Activated CD4-positive, alpha-beta memory T cell treated with anti-CD3 and anti-CD28 coated beads, Interleukin-2, amount 10 ng/mL, durations not matched to agents 7 days and 5 days (primary cell): Measurements from ENCODE around the gene NEO1. TPM values are rescaled to one million over a fixed set of nuclear protein-coding genes. Genes with fewer than 3 reads are reported as not detected.
A peak's percentile ranks its signal among the peaks of the same experiment; 100 is the strongest.

Experiments
- CTCF ChIA-PET: fragments of 350-600 bp; sonication (Branson Sonifier 250); formaldehyde crosslinking; loops from one replicate; lab custom pipeline; 2021; ENCODE audit warnings: antibody characterized with exemption, inconsistent platforms; lab: Charles Lee
- POLR2A ChIA-PET: fragments of 350-600 bp; sonication (Branson Sonifier 250); formaldehyde crosslinking; loops from one replicate; lab custom pipeline; 2021; ENCODE audit warnings: antibody characterized with exemption; lab: Charles Lee
- DNase-seq: peaks from one replicate; pipeline ENCODE4 v3.0.0-alpha.2; 2020
- H3K27ac Mint-ChIP-seq: one replicate; pipeline ENCODE4 v1.8.0; 2021; ENCODE audit warnings: mild to moderate bottlenecking, mixed read lengths
- H3K27me3 Mint-ChIP-seq: one replicate; pipeline ENCODE4 v1.8.0; 2021; ENCODE audit warnings: mixed read lengths
- H3K36me3 Mint-ChIP-seq: one replicate; pipeline ENCODE4 v1.8.0; 2021; ENCODE audit warnings: low read depth, mixed read lengths
- H3K4me1 Mint-ChIP-seq: one replicate; pipeline ENCODE4 v1.8.0; 2021; ENCODE audit warnings: mixed read lengths
- H3K4me3 Mint-ChIP-seq: one replicate; pipeline ENCODE4 v1.8.0; 2021; ENCODE audit warnings: mild to moderate bottlenecking, mixed read lengths
- H3K9me3 Mint-ChIP-seq: one replicate; pipeline ENCODE4 v1.8.0; 2021; ENCODE audit warnings: mixed read lengths
- total RNA-seq, 2 experiments: library from RNA; stranded (reverse); gene quantifications; one replicate each; pipeline ENCODE4 v1.2.3, GENCODE V29; 2021

Gene NEO1
- total RNA-seq, 2 experiments from 2014 or later = 7.6 to 8.3 TPM

GRCh38 chr15:73038220-73038619, 14.0 kb upstream of the NEO1 start:
- DNase-seq = no peak
- H3K4me1 Mint-ChIP-seq = no peaks in the 10 kb centered on the region
- H3K9me3 Mint-ChIP-seq = no peaks in the 10 kb centered on the region
- no peak overlapping the region for H3K4me3 Mint-ChIP-seq
- H3K27me3 Mint-ChIP-seq = peaks cover 9% of the 10 kb centered on the region
- POLR2A ChIA-PET = no interaction called here
- no peak overlapping the region for H3K27ac Mint-ChIP-seq
- H3K36me3 Mint-ChIP-seq = no peaks in the 10 kb centered on the region
- CTCF ChIA-PET = no interaction called here

DNA sequence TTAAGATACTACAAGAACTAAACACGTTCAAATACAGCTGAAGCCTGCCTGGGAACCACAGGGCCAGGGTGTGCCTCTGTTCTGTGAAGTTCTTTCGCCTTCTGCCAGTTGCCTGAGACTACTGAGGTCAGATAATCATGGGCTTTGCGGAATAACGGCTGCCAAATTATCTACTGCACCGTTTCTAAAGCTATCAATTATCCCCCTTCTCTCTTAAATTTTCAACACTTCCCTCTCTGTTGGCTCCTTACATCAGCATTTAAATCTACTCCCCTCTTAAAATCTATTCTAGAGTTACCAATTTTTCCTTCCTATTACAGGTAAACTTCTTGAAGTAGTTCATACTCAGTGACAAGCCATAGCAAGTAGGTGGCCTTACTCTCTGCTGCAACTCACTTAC, 6.2 kb upstream of the NEO1 start:
- Mint-ChIP-seq H3K36me3 (no peaks in the 10 kb centered on the region), H3K4me3 (no peak overlapping the region), H3K9me3 (no peaks in the 10 kb centered on the region), H3K4me1 (peaks cover 2% of the 10 kb centered on the region), H3K27ac (no peak overlapping the region), H3K27me3 (peaks cover 26% of the 10 kb centered on the region)
- CTCF ChIA-PET = interaction anchor here (0.6 kb wide), 1 partner anchor 733 kb away, joined by 3 read pairs; no protein-coding TSS in a partner anchor
- DNase-seq = no peak
- POLR2A ChIA-PET = no interaction called here

- Mint-ChIP-seq H3K9me3 (no peaks in the 10 kb centered on the region), H3K27me3 (peaks cover 29% of the 10 kb centered on the region), H3K4me3 (no peak overlapping the region), H3K4me1 (peaks cover 4% of the 10 kb centered on the region), H3K27ac (no peak overlapping the region), H3K36me3 (no peaks in the 10 kb centered on the region)
- ChIA-PET CTCF (no interaction called here), POLR2A (no interaction called here)
- DNase-seq = no peak
These were observed 4.4 kb upstream of the NEO1 start for GRCh38 chr15:73047882-73048281.

GRCh38 chr15:73048624-73049295, 3.5 kb upstream of the NEO1 start:
- no peak overlapping the region for H3K4me3 Mint-ChIP-seq
- ChIA-PET CTCF (no interaction called here), POLR2A (no interaction called here)
- DNase-seq = no peak
- peaks cover 36% of the 10 kb centered on the region for H3K27me3 Mint-ChIP-seq
- H3K4me1 Mint-ChIP-seq = peaks cover 11% of the 10 kb centered on the region
- no peaks in the 10 kb centered on the region for H3K36me3 Mint-ChIP-seq
- no peak overlapping the region for H3K27ac Mint-ChIP-seq
- no peaks in the 10 kb centered on the region for H3K9me3 Mint-ChIP-seq

- Mint-ChIP-seq H3K9me3 (no peaks in the 10 kb centered on the region), H3K36me3 (no peaks in the 10 kb centered on the region), H3K4me3 (no peak overlapping the region), H3K4me1 (peaks cover 11% of the 10 kb centered on the region), H3K27ac (no peak overlapping the region), H3K27me3 (peaks cover 36% of the 10 kb centered on the region)
- DNase-seq = no peak
- ChIA-PET POLR2A (no interaction called here), CTCF (interaction anchor here (0.9 kb wide), 1 partner anchor 328 kb away, joined by 3 read pairs; no protein-coding TSS in a partner anchor)
These were observed 2.6 kb upstream of the NEO1 start for GRCh38 chr15:73049564-73050215.

DNA sequence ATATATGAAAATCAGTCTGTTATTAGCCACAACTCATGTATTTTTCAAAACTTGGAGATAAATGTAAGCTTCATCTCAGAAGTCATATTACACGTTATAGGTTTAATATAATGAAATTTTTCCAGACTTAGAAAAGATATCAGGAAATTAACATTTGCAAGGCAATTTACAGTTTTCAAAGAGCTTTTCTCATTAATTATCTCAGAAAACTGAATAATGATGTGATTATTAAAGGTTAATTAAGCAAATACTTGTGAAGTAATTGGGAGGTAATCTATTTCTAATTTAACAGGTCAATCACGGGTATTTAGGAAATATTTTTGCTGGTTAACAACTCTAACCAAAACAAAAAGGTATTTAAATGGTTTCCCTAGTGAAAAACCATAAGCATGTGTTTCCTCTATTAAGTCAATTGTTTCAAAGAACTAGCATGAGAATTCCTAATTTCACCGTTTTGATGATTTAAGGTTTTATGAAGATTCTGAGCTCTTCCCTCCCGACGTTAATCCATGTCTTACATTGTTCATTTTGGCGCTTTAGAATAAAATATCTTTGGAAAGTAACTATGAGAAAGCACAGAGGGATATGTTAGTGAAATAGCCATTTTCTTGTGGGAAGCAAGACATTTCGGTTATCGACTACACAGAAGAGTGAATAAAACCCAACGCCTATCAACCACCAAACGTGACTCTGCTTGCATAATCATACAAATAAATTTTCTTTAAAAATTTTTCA, 1.5 kb upstream of the NEO1 start:
- Mint-ChIP-seq H3K9me3 (no peaks in the 10 kb centered on the region), H3K36me3 (no peaks in the 10 kb centered on the region), H3K4me3 (peak overlapping the region; percentile 68), H3K27me3 (peaks cover 36% of the 10 kb centered on the region), H3K4me1 (peaks cover 11% of the 10 kb centered on the region), H3K27ac (no peak overlapping the region)
- ChIA-PET POLR2A (no interaction called here), CTCF (interaction anchor here (0.9 to 1.7 kb wide), 2 partner anchors 9 to 329 kb away, joined by 3 read pairs; no protein-coding TSS in a partner anchor)
- DNase-seq = no peak

DNA sequence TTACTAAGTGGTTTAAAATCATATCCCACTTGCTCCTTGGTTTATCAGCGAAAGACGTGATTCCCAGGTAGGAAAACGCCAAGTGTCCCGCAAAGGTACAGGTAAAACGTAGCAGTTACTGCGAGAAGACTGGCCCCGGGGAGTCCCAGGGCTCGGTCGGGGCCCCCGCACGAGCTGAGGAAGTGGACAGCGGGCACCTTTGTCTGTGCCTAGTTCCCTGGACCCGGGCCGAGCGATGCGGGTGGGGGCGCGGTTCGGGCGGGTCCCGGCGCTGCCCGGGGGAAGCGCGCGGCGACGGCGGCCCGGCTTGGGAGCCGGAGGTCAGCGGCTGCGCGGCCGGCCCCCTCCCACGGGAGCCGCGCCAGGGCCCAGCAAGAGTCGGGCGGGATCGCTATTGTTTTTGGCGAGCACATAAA, 864 bp upstream of the NEO1 start:
- Mint-ChIP-seq H3K4me3 (peak overlapping the region; percentile 75), H3K9me3 (no peaks in the 10 kb centered on the region), H3K4me1 (peaks cover 11% of the 10 kb centered on the region), H3K36me3 (no peaks in the 10 kb centered on the region), H3K27me3 (peaks cover 32% of the 10 kb centered on the region), H3K27ac (no peak overlapping the region)
- CTCF ChIA-PET = interaction anchor here (0.9 to 1.7 kb wide), 2 partner anchors 9 to 34 kb away, joined by 3 read pairs; no protein-coding TSS in a partner anchor
- POLR2A ChIA-PET = no interaction called here
- no peak for DNase-seq

- Mint-ChIP-seq H3K36me3 (no peaks in the 10 kb centered on the region), H3K27ac (no peak overlapping the region), H3K4me1 (peaks cover 11% of the 10 kb centered on the region), H3K4me3 (peak overlapping the region; percentile 70), H3K9me3 (no peaks in the 10 kb centered on the region), H3K27me3 (peaks cover 31% of the 10 kb centered on the region)
- DNase-seq = peak; percentile 26
- ChIA-PET POLR2A (interaction anchor here (1.0 kb wide), 1 partner anchor 259 kb away, joined by 3 read pairs; no protein-coding TSS in a partner anchor), CTCF (interaction anchor here (0.6 to 1.1 kb wide), 3 partner anchors 259 to 367 kb away, joined by 3 to 5 read pairs (median 3); partner anchors contain the start of genes BBS4 and HIGD2B)
These were observed 562 bp downstream of the NEO1 start for GRCh38 chr15:73052653-73053397.

GRCh38 chr15:73053398-73053723, 1.1 kb downstream of the NEO1 start:
- Mint-ChIP-seq H3K27me3 (peaks cover 31% of the 10 kb centered on the region), H3K4me3 (peak overlapping the region; percentile 70), H3K36me3 (no peaks in the 10 kb centered on the region), H3K4me1 (peaks cover 11% of the 10 kb centered on the region), H3K9me3 (no peaks in the 10 kb centered on the region), H3K27ac (no peak overlapping the region)
- DNase-seq = no peak
- ChIA-PET CTCF (interaction anchor here (0.6 to 1.1 kb wide), 3 partner anchors 260 to 367 kb away, joined by 3 to 5 read pairs (median 3); partner anchors contain the start of genes BBS4 and HIGD2B), POLR2A (no interaction called here)

GRCh38 chr15:73054417-73054953, 2.2 kb downstream of the NEO1 start:
- Mint-ChIP-seq H3K9me3 (no peaks in the 10 kb centered on the region), H3K4me3 (no peak overlapping the region)
- CTCF ChIA-PET = no interaction called here

DNA sequence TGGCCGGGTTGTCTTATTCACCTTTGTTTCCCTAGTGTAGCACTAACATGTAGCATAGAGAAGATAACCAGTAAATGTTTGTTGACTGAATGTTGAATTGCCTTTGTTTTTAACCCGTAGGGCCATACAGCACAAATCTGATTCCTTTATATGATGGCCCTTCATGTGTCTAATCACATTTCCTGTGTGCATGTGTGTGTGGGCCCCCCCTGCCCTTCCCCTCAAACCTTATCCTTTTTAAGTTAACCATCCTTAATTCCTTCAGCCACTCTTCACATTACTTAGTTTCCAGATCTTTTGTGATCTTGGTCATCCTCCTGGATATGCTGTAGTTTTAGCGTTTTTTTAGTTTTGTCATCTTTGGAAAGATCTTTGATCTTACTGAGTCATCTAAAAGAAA, 4.2 kb downstream of the NEO1 start:
- Mint-ChIP-seq H3K9me3 (no peaks in the 10 kb centered on the region), H3K36me3 (no peaks in the 10 kb centered on the region), H3K4me1 (peaks cover 7% of the 10 kb centered on the region), H3K27me3 (peaks cover 14% of the 10 kb centered on the region), H3K27ac (no peak overlapping the region), H3K4me3 (no peak overlapping the region)
- CTCF ChIA-PET = no interaction called here
- POLR2A ChIA-PET = no interaction called here
- DNase-seq = no peak

More at GRCh38 chr15:73054417-73054953, 2.2 kb downstream of the NEO1 start:
- Mint-ChIP-seq H3K4me1 (peaks cover 11% of the 10 kb centered on the region), H3K36me3 (no peaks in the 10 kb centered on the region), H3K27me3 (peaks cover 23% of the 10 kb centered on the region), H3K27ac (no peak overlapping the region)
- POLR2A ChIA-PET = no interaction called here
- DNase-seq = no peak

DNA sequence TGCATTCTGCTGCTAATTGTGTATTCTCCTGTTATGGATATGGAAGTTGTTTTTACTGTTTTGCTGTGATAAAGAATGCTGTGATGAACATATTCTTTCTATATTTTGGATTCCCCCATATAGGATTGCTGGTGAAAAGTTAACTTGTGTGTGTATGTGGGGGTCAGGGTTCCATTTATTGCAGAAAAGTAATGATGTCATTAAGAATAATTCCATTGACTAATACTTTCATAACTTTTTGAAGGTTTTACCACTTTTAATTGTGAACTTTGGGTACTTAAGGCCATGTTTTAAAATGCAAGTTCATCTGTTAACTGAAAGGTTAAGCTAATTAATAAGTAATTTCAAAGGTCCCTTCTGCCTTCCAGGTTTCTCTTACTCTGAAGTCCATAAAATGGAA, 6.2 kb downstream of the NEO1 start:
- Mint-ChIP-seq H3K36me3 (no peaks in the 10 kb centered on the region), H3K4me3 (no peak overlapping the region), H3K9me3 (no peaks in the 10 kb centered on the region), H3K27ac (no peak overlapping the region), H3K27me3 (peaks cover 13% of the 10 kb centered on the region), H3K4me1 (peaks cover 2% of the 10 kb centered on the region)
- ChIA-PET CTCF (interaction anchor here (1.5 kb wide), 1 partner anchor 10 kb away, joined by 6 read pairs; no protein-coding TSS in a partner anchor), POLR2A (no interaction called here)
- no peak for DNase-seq
